ENCODE data around the gene BPIFA3.

Gene BPIFA3

GRCh38 chr20:33262658-33263065 is 45.5 kb downstream of the BPIFA3 start:
- DNase-seq (ENCODE audit: low spot score), result peak; percentile 64
- peaks cover 17% of the 10 kb centered on the region for H3K27me3 ChIP-seq (ENCODE audit: insufficient read depth, poor library complexity, severe bottlenecking)
- TF ChIP-seq CTCF (IDR thresholded peaks at IDR 0.05; ENCODE audit: poor library complexity, severe bottlenecking), result peak; percentile 89
- no peaks in the 10 kb centered on the region for H3K4me1 ChIP-seq (ENCODE audit: insufficient read depth, poor library complexity, severe bottlenecking)
- no peak overlapping the region for H3K4me3 ChIP-seq (ENCODE audit: severe bottlenecking)
- ATAC-seq (ENCODE audit: low read depth), result peak; percentile 88
- no peaks in the 10 kb centered on the region for H3K36me3 ChIP-seq (ENCODE audit: low read depth)
- H3K9me3 ChIP-seq (ENCODE audit: severe bottlenecking), result no peaks in the 10 kb centered on the region
- no peak overlapping the region for H3K27ac ChIP-seq (ENCODE audit: poor library complexity, severe bottlenecking)

GRCh38 chr20:33263784-33264183 is 46.6 kb downstream of the BPIFA3 start:
- Histone ChIP-seq H3K27ac (ENCODE audit: poor library complexity, severe bottlenecking) (no peak overlapping the region), H3K36me3 (ENCODE audit: low read depth) (no peaks in the 10 kb centered on the region), H3K9me3 (ENCODE audit: severe bottlenecking) (no peaks in the 10 kb centered on the region), H3K27me3 (ENCODE audit: insufficient read depth, poor library complexity, severe bottlenecking) (peaks cover 16% of the 10 kb centered on the region), H3K4me3 (ENCODE audit: severe bottlenecking) (no peak overlapping the region), H3K4me1 (ENCODE audit: insufficient read depth, poor library complexity, severe bottlenecking) (no peaks in the 10 kb centered on the region)
- ATAC-seq (ENCODE audit: low read depth) (no peak), DNase-seq (ENCODE audit: low spot score) (peak; percentile 72)
- no peak for TF ChIP-seq CTCF (IDR thresholded peaks at IDR 0.05; ENCODE audit: poor library complexity, severe bottlenecking)

GRCh38 chr20:33267701-33268100 is 50.5 kb downstream of the BPIFA3 start:
- DNase-seq (ENCODE audit: low spot score), result peak; percentile 40
- H3K4me3 ChIP-seq (ENCODE audit: severe bottlenecking), result no peak overlapping the region
- H3K27ac ChIP-seq (ENCODE audit: poor library complexity, severe bottlenecking), result no peak overlapping the region
- no peaks in the 10 kb centered on the region for H3K9me3 ChIP-seq (ENCODE audit: severe bottlenecking)
- no peaks in the 10 kb centered on the region for H3K27me3 ChIP-seq (ENCODE audit: insufficient read depth, poor library complexity, severe bottlenecking)
- no peaks in the 10 kb centered on the region for H3K36me3 ChIP-seq (ENCODE audit: low read depth)
- H3K4me1 ChIP-seq (ENCODE audit: insufficient read depth, poor library complexity, severe bottlenecking), result no peaks in the 10 kb centered on the region
- ATAC-seq (ENCODE audit: low read depth), result no peak
- no peak for TF ChIP-seq CTCF (IDR thresholded peaks at IDR 0.05; ENCODE audit: poor library complexity, severe bottlenecking)

GRCh38 chr20:33272155-33272873 is 55.2 kb downstream of the BPIFA3 start:
- no peak for ATAC-seq (ENCODE audit: low read depth)
- TF ChIP-seq CTCF (IDR thresholded peaks at IDR 0.05; ENCODE audit: poor library complexity, severe bottlenecking), result no peak
- Histone ChIP-seq H3K4me3 (ENCODE audit: severe bottlenecking) (no peak overlapping the region), H3K36me3 (ENCODE audit: low read depth) (no peaks in the 10 kb centered on the region), H3K27ac (ENCODE audit: poor library complexity, severe bottlenecking) (no peak overlapping the region), H3K27me3 (ENCODE audit: insufficient read depth, poor library complexity, severe bottlenecking) (peaks cover 7% of the 10 kb centered on the region), H3K9me3 (ENCODE audit: severe bottlenecking) (no peaks in the 10 kb centered on the region), H3K4me1 (ENCODE audit: insufficient read depth, poor library complexity, severe bottlenecking) (no peaks in the 10 kb centered on the region)
- no peak for DNase-seq (ENCODE audit: low spot score)
